Measurements from ENCODE around the gene EZH1.
"Not testable (repeated sequence)": the region's sequence is repeated elsewhere in the genome, so short reads cannot be mapped to it uniquely, and the experiment has no call there.

The EZH1 gene

GRCh38 chr17:42667088-42667951, 77.5 kb downstream of the EZH1 start:
- no peak for DNase-seq (ENCODE audit: low spot score)
- in situ Hi-C loops (cut with MboI; ENCODE audit: low sequenced_read_pairs, unreplicated experiment), result no loop called here
- TF ChIP-seq CTCF (IDR thresholded peaks at IDR 0.05; ENCODE audit: borderline replicate concordance, control extremely low read depth, extremely low read depth, insufficient read depth, missing control alignments), result no peak

GRCh38 chr17:42666126-42666525, 78.7 kb downstream of the EZH1 start:
- DNase-seq (ENCODE audit: low spot score); in situ Hi-C loops (cut with MboI; ENCODE audit: low sequenced_read_pairs, unreplicated experiment): not testable (repeated sequence)

GRCh38 chr17:42665581-42666001, 79.2 kb downstream of the EZH1 start:
- no peak for TF ChIP-seq CTCF (IDR thresholded peaks at IDR 0.05; ENCODE audit: borderline replicate concordance, control extremely low read depth, extremely low read depth, insufficient read depth, missing control alignments)
- DNase-seq (ENCODE audit: low spot score), result no peak
- in situ Hi-C loops (cut with MboI; ENCODE audit: low sequenced_read_pairs, unreplicated experiment), result no loop called here

- DNase-seq (ENCODE audit: low spot score), result no peak
- in situ Hi-C loops (cut with MboI; ENCODE audit: low sequenced_read_pairs, unreplicated experiment), result no loop called here
- no peak for TF ChIP-seq CTCF (IDR thresholded peaks at IDR 0.05; ENCODE audit: borderline replicate concordance, control extremely low read depth, extremely low read depth, insufficient read depth, missing control alignments)
These were observed 84.0 kb downstream of the EZH1 start for GRCh38 chr17:42660692-42661345.

GRCh38 chr17:42659932-42660274, 84.9 kb downstream of the EZH1 start:
- in situ Hi-C loops (cut with MboI; ENCODE audit: low sequenced_read_pairs, unreplicated experiment), result not testable (repeated sequence)

GRCh38 chr17:42659079-42659931, 85.5 kb downstream of the EZH1 start, which contains the start of gene TUBG2:
Gene TUBG2 (plus strand): TSS chr17:42659284. CDS start chr17:42659504, 220 bp downstream.
- in situ Hi-C loops (cut with MboI; ENCODE audit: low sequenced_read_pairs, unreplicated experiment), result no loop called here
- peak; percentile 91 for DNase-seq (ENCODE audit: low spot score)
- TF ChIP-seq CTCF (IDR thresholded peaks at IDR 0.05; ENCODE audit: borderline replicate concordance, control extremely low read depth, extremely low read depth, insufficient read depth, missing control alignments), result no peak

More at GRCh38 chr17:42659932-42660274, 84.9 kb downstream of the EZH1 start:
- not testable (repeated sequence) for DNase-seq (ENCODE audit: low spot score)

GRCh38 chr17:42657824-42658588, 86.8 kb downstream of the EZH1 start:
- in situ Hi-C loops (cut with MboI; ENCODE audit: low sequenced_read_pairs, unreplicated experiment), result no loop called here
- DNase-seq (ENCODE audit: low spot score), result no peak
- TF ChIP-seq CTCF (IDR thresholded peaks at IDR 0.05; ENCODE audit: borderline replicate concordance, control extremely low read depth, extremely low read depth, insufficient read depth, missing control alignments), result no peak

Measured in GM13976 (cell line).